GM18867 (cell line): ENCODE measurements around the gene CD3D.

Experiments used
- ATAC-seq: cut with Tn5 transposase; IDR thresholded peaks from one replicate; pipeline ENCODE4 v1.9.1; 2021; ENCODE audit warnings: mild to moderate bottlenecking, moderate library complexity; ENCODE audit not compliant: unreplicated experiment

Gene CD3D

GRCh38 chr11:118342503-118343161 is at the start of gene CD3D:
CD3D (minus strand) TSS chr11:118342705; CDS start chr11:118342607, 98 bp downstream.
- no peak for ATAC-seq

- no peak for ATAC-seq
These were observed 41.2 kb upstream of the CD3D start for GRCh38 chr11:118383657-118384056.

GRCh38 chr11:118382954-118383353 is 40.4 kb upstream of the CD3D start:
- no peak for ATAC-seq

GRCh38 chr11:118380571-118380970 is 38.1 kb upstream of the CD3D start:
- ATAC-seq = no peak

GRCh38 chr11:118379497-118379896 is 37.0 kb upstream of the CD3D start:
- ATAC-seq = no peak

GRCh38 chr11:118375978-118376377 is 33.5 kb upstream of the CD3D start:
- ATAC-seq = no peak

- no peak for ATAC-seq
These were observed 32.2 kb upstream of the CD3D start for GRCh38 chr11:118374729-118375128.

GRCh38 chr11:118373871-118374270 is 31.4 kb upstream of the CD3D start:
- no peak for ATAC-seq

- no peak for ATAC-seq
These were observed 30.8 kb upstream of the CD3D start for GRCh38 chr11:118373263-118373662.

- ATAC-seq = no peak
These were observed 28.3 kb upstream of the CD3D start for GRCh38 chr11:118370774-118371173.

- no peak for ATAC-seq
These were observed 23.8 kb upstream of the CD3D start for GRCh38 chr11:118366287-118366686.

GRCh38 chr11:118364956-118365615 is 22.6 kb upstream of the CD3D start:
- no peak for ATAC-seq

- ATAC-seq = peak; percentile 90
These were observed 16.9 kb upstream of the CD3D start, which contains the start of gene UBE4A for GRCh38 chr11:118359295-118359958. UBE4A (plus strand) TSS chr11:118359600; CDS start chr11:118365081, 5,481 bp downstream.

- ATAC-seq = no peak
These were observed 15.6 kb upstream of the CD3D start for GRCh38 chr11:118358071-118358470.

- ATAC-seq = no peak
These were observed 10.7 kb upstream of the CD3D start for GRCh38 chr11:118353084-118353710.

- no peak for ATAC-seq
These were observed 7.0 kb upstream of the CD3D start for GRCh38 chr11:118349475-118349874.

- ATAC-seq = no peak
These were observed 1.5 kb upstream of the CD3D start, which contains the start of gene CD3G for GRCh38 chr11:118343981-118344515. CD3G (plus strand) TSS chr11:118344344; CDS start chr11:118344424, 80 bp downstream.

- no peak for ATAC-seq
These were observed 743 bp upstream of the CD3D start for GRCh38 chr11:118343248-118343647.

- no peak for ATAC-seq
These were observed 553 bp downstream of the CD3D start for GRCh38 chr11:118341815-118342489.

GRCh38 chr11:118341261-118341660 is 1.2 kb downstream of the CD3D start:
- no peak for ATAC-seq

GRCh38 chr11:118340449-118340848 is 2.1 kb downstream of the CD3D start:
- ATAC-seq = no peak
